Measurements from ENCODE around the gene TCERG1L. TPM values are rescaled to one million over a fixed set of nuclear protein-coding genes. Genes with fewer than 3 reads are reported as not detected.

Gene TCERG1L
- total RNA-seq, 1 experiment from 2014 or later = not detected

DNA sequence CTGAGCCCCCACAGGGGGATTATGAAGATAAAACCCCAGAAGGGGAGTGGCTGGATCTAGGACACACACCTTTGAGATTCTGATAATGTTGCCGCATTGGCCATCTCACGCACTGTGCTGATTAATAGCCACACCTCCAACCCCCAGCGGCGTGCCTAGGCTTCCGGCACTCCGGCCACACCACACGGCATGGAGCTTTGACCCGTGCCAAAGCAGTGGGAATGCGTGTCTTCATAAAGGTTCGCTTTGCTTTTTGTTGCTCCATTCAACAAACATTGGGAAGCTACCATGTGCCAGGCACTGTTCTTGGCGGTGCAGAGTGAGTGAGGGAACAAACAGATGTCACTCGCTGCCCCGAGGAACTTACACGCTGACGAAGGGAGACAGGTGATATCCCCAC is 117.6 kb downstream of the TCERG1L start:
- POLR2A ChIA-PET (ENCODE audit: unreplicated experiment) = no interaction called here
- H3F3A ChIP-seq (ENCODE audit: insufficient read depth, low read depth) = no peaks in the 10 kb centered on the region
- H3K27me3 ChIP-seq (ENCODE audit: insufficient read depth, low read depth) = peaks cover 43% of the 10 kb centered on the region

GRCh38 chr10:131188494-131188893 is 123.0 kb downstream of the TCERG1L start:
- Histone ChIP-seq H3K9me2 (ENCODE audit: insufficient read depth) (no peaks in the 10 kb centered on the region), H3K27ac (no peak overlapping the region), H3F3A (ENCODE audit: insufficient read depth, low read depth) (no peaks in the 10 kb centered on the region), H3K4me2 (no peak overlapping the region), H3K36me3 (ENCODE audit: low read depth) (no peaks in the 10 kb centered on the region), H3K79me2 (ENCODE audit: low read depth) (no peaks in the 10 kb centered on the region), H3K4me3 (no peak overlapping the region), H3K27me3 (ENCODE audit: insufficient read depth, low read depth) (peaks cover 17% of the 10 kb centered on the region; the same call in 1 of the 2 replicates), H2AFZ (no peak overlapping the region), H3K4me1 (replicated peaks; ENCODE audit: insufficient read depth) (no peaks in the 10 kb centered on the region), H4K20me1 (ENCODE audit: insufficient read depth) (no peaks in the 10 kb centered on the region), H3K9me3 (ENCODE audit: insufficient read depth, low read depth) (no peaks in the 10 kb centered on the region)
- ChIA-PET POLR2A (ENCODE audit: unreplicated experiment) (no interaction called here), CTCF (no interaction called here)
- no TSS peak for BruUV-seq (replicated peaks)
- intact Hi-C loops (cut with micrococcal nuclease; ENCODE audit: unreplicated experiment) = no loop called here
- DNase-seq = no peak
- TF ChIP-seq, protein P1, sequence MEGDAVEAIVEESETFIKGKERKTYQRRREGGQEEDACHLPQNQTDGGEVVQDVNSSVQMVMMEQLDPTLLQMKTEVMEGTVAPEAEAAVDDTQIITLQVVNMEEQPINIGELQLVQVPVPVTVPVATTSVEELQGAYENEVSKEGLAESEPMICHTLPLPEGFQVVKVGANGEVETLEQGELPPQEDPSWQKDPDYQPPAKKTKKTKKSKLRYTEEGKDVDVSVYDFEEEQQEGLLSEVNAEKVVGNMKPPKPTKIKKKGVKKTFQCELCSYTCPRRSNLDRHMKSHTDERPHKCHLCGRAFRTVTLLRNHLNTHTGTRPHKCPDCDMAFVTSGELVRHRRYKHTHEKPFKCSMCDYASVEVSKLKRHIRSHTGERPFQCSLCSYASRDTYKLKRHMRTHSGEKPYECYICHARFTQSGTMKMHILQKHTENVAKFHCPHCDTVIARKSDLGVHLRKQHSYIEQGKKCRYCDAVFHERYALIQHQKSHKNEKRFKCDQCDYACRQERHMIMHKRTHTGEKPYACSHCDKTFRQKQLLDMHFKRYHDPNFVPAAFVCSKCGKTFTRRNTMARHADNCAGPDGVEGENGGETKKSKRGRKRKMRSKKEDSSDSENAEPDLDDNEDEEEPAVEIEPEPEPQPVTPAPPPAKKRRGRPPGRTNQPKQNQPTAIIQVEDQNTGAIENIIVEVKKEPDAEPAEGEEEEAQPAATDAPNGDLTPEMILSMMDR (conservative IDR thresholded peaks at IDR 0.05) = no peak
- TF ChIP-seq EZH2 (IDR thresholded peaks at IDR 0.05; ENCODE audit: low read depth) = no peak

More for the DNA sequence above, 117.6 kb downstream of the TCERG1L start:
- Histone ChIP-seq H3K4me3 (no peak overlapping the region), H3K79me2 (ENCODE audit: low read depth) (no peaks in the 10 kb centered on the region), H3K9me3 (ENCODE audit: insufficient read depth, low read depth) (no peaks in the 10 kb centered on the region), H3K36me3 (ENCODE audit: low read depth) (no peaks in the 10 kb centered on the region), H3K4me2 (no peak overlapping the region), H3K27ac (no peak overlapping the region), H3K4me1 (replicated peaks; ENCODE audit: insufficient read depth) (no peaks in the 10 kb centered on the region), H2AFZ (no peak overlapping the region), H3K9me2 (ENCODE audit: insufficient read depth) (no peaks in the 10 kb centered on the region), H4K20me1 (ENCODE audit: insufficient read depth) (no peaks in the 10 kb centered on the region)
- BruUV-seq (replicated peaks) = no TSS peak
- DNase-seq = no peak
- TF ChIP-seq, protein P1 (conservative IDR thresholded peaks at IDR 0.05) = no peak
- no peak for TF ChIP-seq EZH2 (IDR thresholded peaks at IDR 0.05; ENCODE audit: low read depth)
- intact Hi-C loops (cut with micrococcal nuclease; ENCODE audit: unreplicated experiment) = no loop called here
- CTCF ChIA-PET = no interaction called here

- intact Hi-C loops (cut with micrococcal nuclease; ENCODE audit: unreplicated experiment) = no loop called here
- CTCF ChIA-PET = no interaction called here
- Histone ChIP-seq H3F3A (ENCODE audit: insufficient read depth, low read depth) (no peaks in the 10 kb centered on the region), H3K9me2 (ENCODE audit: insufficient read depth) (no peaks in the 10 kb centered on the region), H3K79me2 (ENCODE audit: low read depth) (no peaks in the 10 kb centered on the region), H3K9me3 (ENCODE audit: insufficient read depth, low read depth) (no peaks in the 10 kb centered on the region), H3K27ac (no peak overlapping the region), H4K20me1 (ENCODE audit: insufficient read depth) (no peaks in the 10 kb centered on the region), H3K4me3 (no peak overlapping the region), H3K4me2 (no peak overlapping the region), H3K36me3 (ENCODE audit: low read depth) (no peaks in the 10 kb centered on the region), H2AFZ (no peak overlapping the region), H3K27me3 (ENCODE audit: insufficient read depth, low read depth) (peaks cover 19% of the 10 kb centered on the region; the same call in 1 of the 2 replicates), H3K4me1 (replicated peaks; ENCODE audit: insufficient read depth) (no peaks in the 10 kb centered on the region)
- BruUV-seq (replicated peaks) = no TSS peak
- TF ChIP-seq EZH2 (IDR thresholded peaks at IDR 0.05; ENCODE audit: low read depth) = no peak
- TF ChIP-seq, protein P1 (conservative IDR thresholded peaks at IDR 0.05) = no peak
- DNase-seq = no peak
- POLR2A ChIA-PET (ENCODE audit: unreplicated experiment) = no interaction called here
These were observed 123.6 kb downstream of the TCERG1L start for GRCh38 chr10:131187926-131188325.

Data from PC-9 (cell line).